MM.1S (cell line): Measurements from ENCODE around the gene GASK1B.

Experiments used
- CTCF ChIP-seq: fragments of 300-600 bp; sonication (generic); IDR thresholded peaks from 2 replicates; pipeline ENCODE4 v1.5.1; 2016; ENCODE audit warnings: antibody characterized with exemption, low read length, mixed read lengths
- EZH2 ChIP-seq: fragments of 300-600 bp; sonication (generic); optimal IDR thresholded peaks from 2 replicates; pipeline ENCODE3; 2017; ENCODE audit warnings: low read depth, mild to moderate bottlenecking, antibody characterized with exemption, low read length, mixed read lengths
- EZH2phosphoT487 ChIP-seq: fragments of 300-600 bp; sonication (generic); IDR thresholded peaks from 2 replicates; pipeline ENCODE4 v1.6.1; 2018; ENCODE audit warnings: antibody characterized with exemption, low read length

GRCh38 chr4:158213466-158213865, 40.6 kb upstream of the GASK1B start:
- TF ChIP-seq CTCF (no peak), EZH2 (no peak), EZH2phosphoT487 (no peak)
